GM23338 (cell line): ENCODE measurements around the gene CDK10.

ENCODE experiments used
- CREB1 ChIP-seq: fragments of 250-450 bp; sonication (Bioruptor Pico); IDR thresholded peaks from 2 replicates; pipeline ENCODE4 v1.5.0; 2020; ENCODE audit warnings: low read depth, mild to moderate bottlenecking, moderate library complexity
- CTCF ChIP-seq, 2 experiments: fragments of 200-600 bp in 1 of 2; sonication (generic) in 1 of 2; conservative IDR thresholded peaks; 2 replicates each; pipeline versions ENCODE4 v1.5.1 to v1.6.1; 2016 to 2017; ENCODE audit warnings: antibody characterized with exemption in 2 of 2, low read depth in 2 of 2, mild to moderate bottlenecking in 2 of 2, moderate library complexity in 1 of 2
- EZH2 ChIP-seq: fragments of 200-600 bp; sonication (generic); IDR thresholded peaks from one replicate; pipeline ENCODE4 v1.8.0; 2017; ENCODE audit warnings: antibody characterized with exemption, mild to moderate bottlenecking, low read depth; ENCODE audit not compliant: unreplicated experiment
- EZH2phosphoT487 ChIP-seq: fragments of 200-600 bp; sonication (generic); IDR thresholded peaks from one replicate; pipeline ENCODE4 v1.8.1; 2018; ENCODE audit warnings: antibody characterized with exemption; ENCODE audit not compliant: unreplicated experiment
- JUNB ChIP-seq: IDR thresholded peaks from one replicate; pipeline ENCODE4 v1.6.1; 2016; ENCODE audit warnings: antibody characterized with exemption; ENCODE audit not compliant: unreplicated experiment
- POLR2AphosphoS5 ChIP-seq: IDR thresholded peaks from 2 replicates; pipeline ENCODE4 v1.6.1; 2016; ENCODE audit warnings: antibody characterized with exemption, low read depth
- STAT1 ChIP-seq: IDR thresholded peaks from one replicate; pipeline ENCODE4 v1.6.1; 2016; ENCODE audit warnings: antibody characterized with exemption; ENCODE audit not compliant: unreplicated experiment

- TF ChIP-seq CTCF (conservative IDR thresholded peaks at IDR 0.05; ENCODE audit: low read depth in 2 of 2) = no peak
- TF ChIP-seq JUNB = no peak
- TF ChIP-seq POLR2AphosphoS5 = no peak
- no peak for TF ChIP-seq STAT1
- TF ChIP-seq EZH2phosphoT487 = no peak
- no peak for TF ChIP-seq EZH2
- TF ChIP-seq CREB1 (CRISPR knock-in tag) = no peak
Measured at GRCh38 chr16:89646270-89646669, 40.2 kb upstream of the CDK10 start.
